Naive B cell (primary cell): ENCODE results near the gene UBL7. TPM values are rescaled to one million over a fixed set of nuclear protein-coding genes. Genes with fewer than 3 reads are reported as not detected.

Source experiments
- ATAC-seq, 2 donors: fragments of 150-1000 bp; cut with Tn5 transposase; 2 replicates each; pipeline ENCODE4 v1.10.0; 2021; ENCODE audit warnings: low read depth in 2 of 2, mild to moderate bottlenecking in 2 of 2, moderate library complexity in 2 of 2
- DNase-seq: peaks from one replicate; pipeline ENCODE4 v3.0.0; 2022
- H3K27ac Mint-ChIP-seq, 6 donors: one replicate each; pipeline ENCODE4 v1.8.0; 2020 to 2022; ENCODE audit warnings: mild to moderate bottlenecking in 6 of 6, mixed read lengths in 6 of 6, moderate library complexity in 5 of 6, inconsistent platforms in 2 of 6
- H3K27me3 Mint-ChIP-seq, 3 donors: one replicate each; pipeline ENCODE4 v1.8.0; 2021 to 2022; ENCODE audit warnings: mixed read lengths in 3 of 3, mild to moderate bottlenecking in 1 of 3
- H3K36me3 Mint-ChIP-seq, 2 donors: one replicate each; pipeline ENCODE4 v1.8.0; 2020 to 2022; ENCODE audit warnings: mixed read lengths in 2 of 2, inconsistent platforms in 1 of 2, mild to moderate bottlenecking in 1 of 2
- H3K4me1 Mint-ChIP-seq, 3 donors: one replicate each; pipeline ENCODE4 v1.8.0; 2020 to 2022; ENCODE audit warnings: mixed read lengths in 3 of 3, inconsistent platforms in 1 of 3, mild to moderate bottlenecking in 1 of 3, moderate library complexity in 1 of 3
- H3K4me3 Mint-ChIP-seq, 8 donors: one replicate each; pipeline ENCODE4 v1.8.0; 2020 to 2022; ENCODE audit warnings: mild to moderate bottlenecking in 8 of 8, mixed read lengths in 8 of 8, moderate library complexity in 8 of 8, inconsistent platforms in 2 of 8
- H3K9me3 Mint-ChIP-seq, 7 donors: one replicate each; pipeline ENCODE4 v1.8.0; 2020 to 2022; ENCODE audit warnings: mixed read lengths in 7 of 7, mild to moderate bottlenecking in 5 of 7, inconsistent platforms in 2 of 7, moderate library complexity in 1 of 7
- polyA plus RNA-seq, 6 donors: library from polyadenylated mRNA; unstranded; fragments of 300-500 nt; fragmentation: Illumina TruSeq; gene quantifications; one replicate each; pipeline ENCODE4 v1.2.3, GENCODE V29; 2021; ENCODE audit warnings: low read depth in 6 of 6

The UBL7 gene
- polyA plus RNA-seq, 6 donors from 2014 or later: 113 to 143 (median 134) TPM

- H3K36me3 Mint-ChIP-seq: peaks cover 6 to 61% of the 10 kb centered on the region in 2 donors
- H3K9me3 Mint-ChIP-seq: no peaks in the 10 kb centered on the region
- ATAC-seq (no peak), DNase-seq (no peak)
- peaks cover 15 to 21% (median 19%) of the 10 kb centered on the region in 3 donors for H3K4me1 Mint-ChIP-seq
- no peaks in the 10 kb centered on the region for H3K27me3 Mint-ChIP-seq
- H3K27ac Mint-ChIP-seq: peak overlapping the region in 3 of 6 donors; percentile 59 to 84 (median 82)
- H3K4me3 Mint-ChIP-seq: no peak overlapping the region
Measured at GRCh38 chr15:74414081-74414580, 46.8 kb downstream of the UBL7 start.

- H3K9me3 Mint-ChIP-seq: no peaks in the 10 kb centered on the region
- peaks cover 6 to 61% of the 10 kb centered on the region in 2 donors for H3K36me3 Mint-ChIP-seq
- DNase-seq (no peak), ATAC-seq (no peak)
- H3K4me1 Mint-ChIP-seq: peaks cover 14 to 23% (median 22%) of the 10 kb centered on the region in 3 donors
- H3K27me3 Mint-ChIP-seq: no peaks in the 10 kb centered on the region
- H3K27ac Mint-ChIP-seq: peak overlapping the region in 1 of 6 donors; percentile 59
- no peak overlapping the region for H3K4me3 Mint-ChIP-seq
Measured at GRCh38 chr15:74413350-74414080, 47.4 kb downstream of the UBL7 start.

- no peaks in the 10 kb centered on the region for H3K9me3 Mint-ChIP-seq
- ATAC-seq (no peak), DNase-seq (no peak)
- H3K4me1 Mint-ChIP-seq: peaks cover 20 to 33% (median 21%) of the 10 kb centered on the region in 3 donors
- H3K36me3 Mint-ChIP-seq: peaks cover 6 to 61% of the 10 kb centered on the region in 2 donors
- no peak overlapping the region for H3K4me3 Mint-ChIP-seq
- no peaks in the 10 kb centered on the region for H3K27me3 Mint-ChIP-seq
- peak overlapping the region in 1 of 6 donors; percentile 36 for H3K27ac Mint-ChIP-seq
Measured at GRCh38 chr15:74412159-74412558, 48.8 kb downstream of the UBL7 start.

GRCh38 chr15:74411686-74412085, 49.3 kb downstream of the UBL7 start:
- DNase-seq (no peak), ATAC-seq (no peak)
- Mint-ChIP-seq H3K4me3 (peak overlapping the region in 1 of 8 donors; percentile 41), H3K36me3 (peaks cover 6 to 60% of the 10 kb centered on the region in 2 donors), H3K27me3 (no peaks in the 10 kb centered on the region), H3K27ac (peak overlapping the region in 3 of 6 donors; percentile 24 to 36 (median 25)), H3K9me3 (no peaks in the 10 kb centered on the region), H3K4me1 (peaks cover 24 to 38% (median 25%) of the 10 kb centered on the region in 3 donors)

- Mint-ChIP-seq H3K4me3 (no peak overlapping the region), H3K9me3 (no peaks in the 10 kb centered on the region), H3K4me1 (peaks cover 29 to 32% (median 31%) of the 10 kb centered on the region in 3 donors), H3K27me3 (no peaks in the 10 kb centered on the region), H3K27ac (no peak overlapping the region), H3K36me3 (peaks cover 0 to 48% of the 10 kb centered on the region in 2 donors)
- ATAC-seq: no peak
- DNase-seq: no peak
Measured at GRCh38 chr15:74410502-74410901, 50.5 kb downstream of the UBL7 start.

- no peak for DNase-seq
- H3K9me3 Mint-ChIP-seq: no peaks in the 10 kb centered on the region
- no peak for ATAC-seq
- H3K27me3 Mint-ChIP-seq: no peaks in the 10 kb centered on the region
- peaks cover 0 to 37% of the 10 kb centered on the region in 2 donors for H3K36me3 Mint-ChIP-seq
- H3K27ac Mint-ChIP-seq: peak overlapping the region in 2 of 6 donors; percentile 59 to 82
- peaks cover 30 to 44% (median 33%) of the 10 kb centered on the region in 3 donors for H3K4me1 Mint-ChIP-seq
- H3K4me3 Mint-ChIP-seq: no peak overlapping the region
Measured at GRCh38 chr15:74409225-74409624, 51.7 kb downstream of the UBL7 start.

GRCh38 chr15:74408815-74409214, 52.1 kb downstream of the UBL7 start:
- H3K36me3 Mint-ChIP-seq: peaks cover 0 to 33% of the 10 kb centered on the region in 2 donors
- H3K4me1 Mint-ChIP-seq: peaks cover 31 to 46% (median 37%) of the 10 kb centered on the region in 3 donors
- DNase-seq: no peak
- H3K27me3 Mint-ChIP-seq: no peaks in the 10 kb centered on the region
- ATAC-seq: no peak
- H3K4me3 Mint-ChIP-seq: no peak overlapping the region
- H3K27ac Mint-ChIP-seq: peak overlapping the region in 4 of 6 donors; percentile 32 to 88 (median 64)
- no peaks in the 10 kb centered on the region for H3K9me3 Mint-ChIP-seq

- Mint-ChIP-seq H3K4me3 (no peak overlapping the region), H3K27me3 (no peaks in the 10 kb centered on the region), H3K36me3 (peaks cover 0 to 30% of the 10 kb centered on the region in 2 donors), H3K4me1 (peaks cover 35 to 50% (median 41%) of the 10 kb centered on the region in 3 donors), H3K27ac (peak overlapping the region in 3 of 6 donors; percentile 32 to 88 (median 70)), H3K9me3 (no peaks in the 10 kb centered on the region)
- no peak for ATAC-seq
- DNase-seq: no peak
Measured at GRCh38 chr15:74408385-74408784, 52.6 kb downstream of the UBL7 start.

GRCh38 chr15:74406992-74407705, 53.8 kb downstream of the UBL7 start:
- ATAC-seq (no peak), DNase-seq (no peak)
- no peaks in the 10 kb centered on the region for H3K9me3 Mint-ChIP-seq
- H3K4me3 Mint-ChIP-seq: no peak overlapping the region
- H3K4me1 Mint-ChIP-seq: peaks cover 45 to 60% (median 54%) of the 10 kb centered on the region in 3 donors
- peak overlapping the region in 3 of 6 donors; percentile 50 to 55 (median 54) for H3K27ac Mint-ChIP-seq
- no peaks in the 10 kb centered on the region for H3K27me3 Mint-ChIP-seq
- peaks cover 0 to 18% of the 10 kb centered on the region in 2 donors for H3K36me3 Mint-ChIP-seq

- peaks cover 51 to 66% (median 60%) of the 10 kb centered on the region in 3 donors for H3K4me1 Mint-ChIP-seq
- DNase-seq (no peak), ATAC-seq (no peak)
- no peaks in the 10 kb centered on the region for H3K9me3 Mint-ChIP-seq
- peaks cover 0 to 12% of the 10 kb centered on the region in 2 donors for H3K36me3 Mint-ChIP-seq
- H3K27me3 Mint-ChIP-seq: no peaks in the 10 kb centered on the region
- H3K27ac Mint-ChIP-seq: peak overlapping the region in 3 of 6 donors; percentile 50 to 88 (median 55)
- peak overlapping the region in 2 of 8 donors; percentile 19 to 57 for H3K4me3 Mint-ChIP-seq
Measured at GRCh38 chr15:74406517-74406916, 54.4 kb downstream of the UBL7 start.

- Mint-ChIP-seq H3K4me1 (peaks cover 57 to 73% (median 67%) of the 10 kb centered on the region in 3 donors), H3K36me3 (peaks cover 0 to 5% of the 10 kb centered on the region in 2 donors), H3K27ac (peak overlapping the region in 4 of 6 donors; percentile 30 to 77 (median 48)), H3K27me3 (no peaks in the 10 kb centered on the region), H3K4me3 (peak overlapping the region in 1 of 8 donors; percentile 32), H3K9me3 (no peaks in the 10 kb centered on the region)
- DNase-seq (no peak), ATAC-seq (no peak)
Measured at GRCh38 chr15:74405823-74406222, 55.1 kb downstream of the UBL7 start.

- H3K4me1 Mint-ChIP-seq: peaks cover 65 to 88% (median 82%) of the 10 kb centered on the region in 3 donors
- peak; percentile 15 to 17 for ATAC-seq
- H3K27ac Mint-ChIP-seq: peak overlapping the region; percentile 69 to 97 (median 96)
- no peaks in the 10 kb centered on the region for H3K27me3 Mint-ChIP-seq
- H3K9me3 Mint-ChIP-seq: no peaks in the 10 kb centered on the region
- no peak for DNase-seq
- H3K36me3 Mint-ChIP-seq: no peaks in the 10 kb centered on the region
- peak overlapping the region; percentile 47 to 89 (median 78) for H3K4me3 Mint-ChIP-seq
Measured at GRCh38 chr15:74403991-74404563, 56.9 kb downstream of the UBL7 start.

- Mint-ChIP-seq H3K27ac (peak overlapping the region; percentile 69 to 97 (median 96)), H3K27me3 (no peaks in the 10 kb centered on the region), H3K9me3 (no peaks in the 10 kb centered on the region), H3K4me1 (peaks cover 69 to 91% (median 82%) of the 10 kb centered on the region in 3 donors), H3K4me3 (peak overlapping the region; percentile 47 to 89 (median 78)), H3K36me3 (no peaks in the 10 kb centered on the region)
- DNase-seq (no peak), ATAC-seq (peak; percentile 4 to 8)
Measured at GRCh38 chr15:74403588-74403919, 57.4 kb downstream of the UBL7 start.
